Thoracic aorta (tissue), 2 donors: ENCODE measurements around the gene MS4A10. TPM values are rescaled to one million over a fixed set of nuclear protein-coding genes. Genes with fewer than 3 reads are reported as not detected.

Source experiments
- ATAC-seq: fragments of 150-250 bp; one replicate; pipeline ENCODE4 v1.8.0; 2017; ENCODE audit warnings: low read depth; ENCODE audit not compliant: insufficient number of reproducible peaks, low FRiP score
- DNase-seq: peaks from one replicate; pipeline ENCODE4 v3.0.0-alpha.2; 2020; ENCODE audit warnings: low spot score
- H3K27ac ChIP-seq, 2 donors: fragments of 200-600 bp; sonication (generic); 1 replicate in 1 of 2; 2 replicates in 1 of 2; pipeline ENCODE4 v1.5.1; 2016; ENCODE audit warnings: mild to moderate bottlenecking in 2 of 2, moderate library complexity in 2 of 2
- H3K27me3 ChIP-seq: fragments of 200-600 bp; sonication (generic); replicated peaks from 2 replicates; pipeline ENCODE4 v1.6.0; 2016; ENCODE audit warnings: mild to moderate bottlenecking; ENCODE audit not compliant: insufficient read depth
- H3K36me3 ChIP-seq: fragments of 200-600 bp; sonication (generic); one replicate; pipeline ENCODE4 v1.5.1; 2016
- H3K4me1 ChIP-seq, 2 donors: fragments of 200-600 bp; sonication (generic); 1 replicate in 1 of 2; 2 replicates in 1 of 2; pipeline versions ENCODE4 v1.5.1 to v1.6.0; 2016; ENCODE audit warnings: low read depth in 2 of 2, mild to moderate bottlenecking in 1 of 2; ENCODE audit not compliant: control insufficient read depth in 1 of 2
- H3K4me3 ChIP-seq: fragments of 200-600 bp; sonication (generic); 2 replicates; pipeline ENCODE4 v1.5.1; 2016; ENCODE audit warnings: mild to moderate bottlenecking
- H3K9me3 ChIP-seq: fragments of 200-600 bp; sonication (generic); 2 replicates; pipeline ENCODE4 v1.5.1; 2016
- CTCF ChIP-seq: fragments of 200-600 bp; sonication (generic); IDR thresholded peaks from one replicate; pipeline ENCODE4 v1.5.1; 2019; ENCODE audit warnings: antibody characterized with exemption
- total RNA-seq, 2 donors: library from RNA; depleted of rRNA; stranded (reverse); fragments of >200 nt; gene quantifications; one replicate each; pipeline versions ENCODE4 v1.1.0 to v1.2.3, GENCODE V29; 2016

Gene MS4A10
- total RNA-seq, 2 donors from 2014 or later: not detected

GRCh38 chr11:60810569-60810968 is 25.4 kb downstream of the MS4A10 start:
- Histone ChIP-seq H3K27me3 (no peaks in the 10 kb centered on the region), H3K36me3 (no peaks in the 10 kb centered on the region), H3K9me3 (no peaks in the 10 kb centered on the region), H3K4me1 (no peaks in the 10 kb centered on the region), H3K4me3 (no peak overlapping the region), H3K27ac (no peak overlapping the region)
- DNase-seq (no peak), ATAC-seq (no peak)
- no peak for TF ChIP-seq CTCF

GRCh38 chr11:60813324-60813723 is 28.2 kb downstream of the MS4A10 start:
- no peaks in the 10 kb centered on the region for H3K36me3 ChIP-seq
- no peaks in the 10 kb centered on the region for H3K4me1 ChIP-seq
- H3K4me3 ChIP-seq: no peak overlapping the region
- DNase-seq (no peak), ATAC-seq (no peak)
- no peaks in the 10 kb centered on the region for H3K27me3 ChIP-seq
- no peak for TF ChIP-seq CTCF
- no peak overlapping the region for H3K27ac ChIP-seq
- H3K9me3 ChIP-seq: peaks cover 8% of the 10 kb centered on the region

- peaks cover 8% of the 10 kb centered on the region for H3K9me3 ChIP-seq
- DNase-seq: no peak
- no peaks in the 10 kb centered on the region for H3K4me1 ChIP-seq
- TF ChIP-seq CTCF: no peak
- no peaks in the 10 kb centered on the region for H3K27me3 ChIP-seq
- no peaks in the 10 kb centered on the region for H3K36me3 ChIP-seq
- no peak overlapping the region for H3K4me3 ChIP-seq
- no peak overlapping the region for H3K27ac ChIP-seq
- no peak for ATAC-seq
These were observed 29.0 kb downstream of the MS4A10 start for GRCh38 chr11:60814112-60814511.

GRCh38 chr11:60816590-60817157 is 31.5 kb downstream of the MS4A10 start:
- Histone ChIP-seq H3K27me3 (no peaks in the 10 kb centered on the region), H3K27ac (no peak overlapping the region), H3K9me3 (peaks cover 8% of the 10 kb centered on the region), H3K4me3 (no peak overlapping the region), H3K36me3 (no peaks in the 10 kb centered on the region), H3K4me1 (no peaks in the 10 kb centered on the region)
- DNase-seq: no peak
- TF ChIP-seq CTCF: no peak
- ATAC-seq: no peak

GRCh38 chr11:60818057-60818456 is 32.9 kb downstream of the MS4A10 start:
- H3K4me3 ChIP-seq: no peak overlapping the region
- DNase-seq (no peak), ATAC-seq (no peak)
- no peaks in the 10 kb centered on the region for H3K4me1 ChIP-seq
- H3K27me3 ChIP-seq: no peaks in the 10 kb centered on the region
- TF ChIP-seq CTCF: no peak
- no peak overlapping the region for H3K27ac ChIP-seq
- H3K36me3 ChIP-seq: no peaks in the 10 kb centered on the region
- H3K9me3 ChIP-seq: peaks cover 8% of the 10 kb centered on the region
